ENCODE data around the gene KANSL1. TPM values are rescaled to one million over a fixed set of nuclear protein-coding genes. Genes with fewer than 3 reads are reported as not detected.
A peak's percentile ranks its signal among the peaks of the same experiment; 100 is the strongest.

The KANSL1 gene
- total and polyA plus RNA-seq, 10 of the 15 experiments (the other 5 are each of a cell fraction or from before 2014, with no cell fraction given), result 4.7 to 60.6 (median 28.0) TPM

GRCh38 chr17:46063241-46063640 is 130.0 kb downstream of the KANSL1 start (continued):
- TF ChIP-seq CEBPZ (IDR thresholded peaks at IDR 0.05; ENCODE audit: low read depth, low read length) (no peak), ELK1 (IDR thresholded peaks at IDR 0.05; ENCODE audit: low read depth, low read length) (no peak)

GRCh38 chr17:46061435-46061834 is 131.8 kb downstream of the KANSL1 start:
- Histone ChIP-seq H3K4me2 (ENCODE audit: control insufficient read depth, insufficient read depth) (no peak overlapping the region), H3K27ac (ENCODE audit: control insufficient read depth, insufficient read depth) (no peak overlapping the region), H4K20me1 (ENCODE audit: control insufficient read depth, insufficient read depth) (no peaks in the 10 kb centered on the region), H3K27me3 (replicated peaks in 1 of 2; ENCODE audit: control insufficient read depth in 2 of 2, insufficient read depth in 2 of 2, low read length in 1 of 2) (no peaks in the 10 kb centered on the region), H2AFZ (ENCODE audit: control insufficient read depth, low read depth, low read length) (no peak overlapping the region), H3K4me1 (ENCODE audit: control insufficient read depth, insufficient read depth, low read length) (no peaks in the 10 kb centered on the region), H3K9me3 (replicated peaks; ENCODE audit: control insufficient read depth, insufficient read depth, low read length) (no peaks in the 10 kb centered on the region), H3K36me3 (ENCODE audit: control insufficient read depth in 2 of 2, insufficient read depth in 2 of 2, low read length in 1 of 2) (peaks cover 3 to 18% of the 10 kb centered on the region in 2 experiments), H3K9ac (ENCODE audit: control insufficient read depth, insufficient read depth, low read length) (no peak overlapping the region), H3K79me2 (ENCODE audit: control insufficient read depth, insufficient read depth, low read length) (no peaks in the 10 kb centered on the region; the same call in none of the 2 replicates), H3K4me3 (no peak overlapping the region)
- DNase-seq (ENCODE audit: low read depth, low spot score) (no peak), ATAC-seq (no peak), FAIRE-seq (no peak)
- intact Hi-C loops (cut with micrococcal nuclease; ENCODE audit: unreplicated experiment), result no loop called here
- RAD21 ChIA-PET (ENCODE audit: unreplicated experiment), result no interaction called here
- POLR2A ChIA-PET, result no interaction called here
- in situ Hi-C loops (cut with MboI), result no loop called here
- 98% methylated on average over 5 of the region's 5 CpGs for WGBS (ENCODE audit: insufficient coverage, insufficient replicate concordance, low lambda C conversion rate, missing lambda C conversion rate)
- CTCF ChIA-PET, result interaction anchor here (0.7 to 1.7 kb wide), 5 partner anchors 10 to 126 kb away, joined by 3 to 5 read pairs (median 4); no protein-coding TSS in a partner anchor
- no TSS peak for BruUV-seq (replicated peaks)
- SMC1A ChIA-PET (ENCODE audit: uncharacterized antibody, unreplicated experiment), result interaction anchor here (0.9 to 1.4 kb wide), 2 partner anchors 8 to 13 kb away, joined by 3 read pairs; no protein-coding TSS in a partner anchor
- TF ChIP-seq GATAD2B (conservative IDR thresholded peaks at IDR 0.05; ENCODE audit: low read depth) (no peak), CTCF (IDR thresholded peaks at IDR 0.05 in 2 of 3, conservative IDR thresholded peaks at IDR 0.05 in 1 of 3; ENCODE audit: control insufficient read depth in 2 of 3, extremely low read depth in 1 of 3, insufficient read depth in 1 of 3, low read depth in 3 of 3, low read length in 3 of 3) (peak in 2 of 3 experiments; percentile 10 to 16; a peak in 2 of 6 replicates)
